ENCODE results near the gene NECAB3. TPM values are rescaled to one million over a fixed set of nuclear protein-coding genes. Genes with fewer than 3 reads are reported as not detected.

The NECAB3 gene
- total RNA-seq, 4 donors from 2014 or later = 12.6 to 25.9 (median 19.1) TPM

- Histone ChIP-seq H3K36me3 (peaks cover 0 to 28% (median 0%) of the 10 kb centered on the region in 3 donors), H3K27me3 (no peaks in the 10 kb centered on the region), H3K9me3 (no peaks in the 10 kb centered on the region), H3K4me1 (peaks cover 34 to 85% (median 34%) of the 10 kb centered on the region in 3 donors), H3K4me3 (peak overlapping the region in 3 of 4 donors; percentile 61 to 87 (median 74)), H3K27ac (peak overlapping the region; percentile 81 to 94 (median 88))
- DNase-seq = no peak
- WGBS, 2 donors = 73 to 86% methylated on average over 3 of the region's 4 CpGs
- intact Hi-C loops (cut with DNase I) = no loop called here
- TF ChIP-seq POLR2A (IDR thresholded peaks at IDR 0.05) = no peak
- TF ChIP-seq, protein P1, sequence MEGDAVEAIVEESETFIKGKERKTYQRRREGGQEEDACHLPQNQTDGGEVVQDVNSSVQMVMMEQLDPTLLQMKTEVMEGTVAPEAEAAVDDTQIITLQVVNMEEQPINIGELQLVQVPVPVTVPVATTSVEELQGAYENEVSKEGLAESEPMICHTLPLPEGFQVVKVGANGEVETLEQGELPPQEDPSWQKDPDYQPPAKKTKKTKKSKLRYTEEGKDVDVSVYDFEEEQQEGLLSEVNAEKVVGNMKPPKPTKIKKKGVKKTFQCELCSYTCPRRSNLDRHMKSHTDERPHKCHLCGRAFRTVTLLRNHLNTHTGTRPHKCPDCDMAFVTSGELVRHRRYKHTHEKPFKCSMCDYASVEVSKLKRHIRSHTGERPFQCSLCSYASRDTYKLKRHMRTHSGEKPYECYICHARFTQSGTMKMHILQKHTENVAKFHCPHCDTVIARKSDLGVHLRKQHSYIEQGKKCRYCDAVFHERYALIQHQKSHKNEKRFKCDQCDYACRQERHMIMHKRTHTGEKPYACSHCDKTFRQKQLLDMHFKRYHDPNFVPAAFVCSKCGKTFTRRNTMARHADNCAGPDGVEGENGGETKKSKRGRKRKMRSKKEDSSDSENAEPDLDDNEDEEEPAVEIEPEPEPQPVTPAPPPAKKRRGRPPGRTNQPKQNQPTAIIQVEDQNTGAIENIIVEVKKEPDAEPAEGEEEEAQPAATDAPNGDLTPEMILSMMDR (IDR thresholded peaks at IDR 0.05) = no peak
Observed at GRCh38 chr20:33673114-33673409, 1.2 kb downstream of the NECAB3 start.

- peaks cover 38 to 87% (median 39%) of the 10 kb centered on the region in 3 donors for H3K4me1 ChIP-seq
- no peak for TF ChIP-seq POLR2A (IDR thresholded peaks at IDR 0.05)
- TF ChIP-seq, protein P1 (IDR thresholded peaks at IDR 0.05) = no peak
- peaks cover 0 to 28% (median 0%) of the 10 kb centered on the region in 3 donors for H3K36me3 ChIP-seq
- peak overlapping the region in 3 of 4 donors; percentile 61 to 87 (median 74) for H3K4me3 ChIP-seq
- intact Hi-C loops (cut with DNase I) = no loop called here
- H3K9me3 ChIP-seq = no peaks in the 10 kb centered on the region
- no peaks in the 10 kb centered on the region for H3K27me3 ChIP-seq
- H3K27ac ChIP-seq = peak overlapping the region in 3 of 4 donors; percentile 81 to 94 (median 91)
- 57 to 60% methylated on average over 3 to 8 of the region's 17 CpGs for WGBS, 2 donors
- no peak for DNase-seq
Observed at GRCh38 chr20:33672426-33673113, 1.7 kb downstream of the NECAB3 start.

DNA sequence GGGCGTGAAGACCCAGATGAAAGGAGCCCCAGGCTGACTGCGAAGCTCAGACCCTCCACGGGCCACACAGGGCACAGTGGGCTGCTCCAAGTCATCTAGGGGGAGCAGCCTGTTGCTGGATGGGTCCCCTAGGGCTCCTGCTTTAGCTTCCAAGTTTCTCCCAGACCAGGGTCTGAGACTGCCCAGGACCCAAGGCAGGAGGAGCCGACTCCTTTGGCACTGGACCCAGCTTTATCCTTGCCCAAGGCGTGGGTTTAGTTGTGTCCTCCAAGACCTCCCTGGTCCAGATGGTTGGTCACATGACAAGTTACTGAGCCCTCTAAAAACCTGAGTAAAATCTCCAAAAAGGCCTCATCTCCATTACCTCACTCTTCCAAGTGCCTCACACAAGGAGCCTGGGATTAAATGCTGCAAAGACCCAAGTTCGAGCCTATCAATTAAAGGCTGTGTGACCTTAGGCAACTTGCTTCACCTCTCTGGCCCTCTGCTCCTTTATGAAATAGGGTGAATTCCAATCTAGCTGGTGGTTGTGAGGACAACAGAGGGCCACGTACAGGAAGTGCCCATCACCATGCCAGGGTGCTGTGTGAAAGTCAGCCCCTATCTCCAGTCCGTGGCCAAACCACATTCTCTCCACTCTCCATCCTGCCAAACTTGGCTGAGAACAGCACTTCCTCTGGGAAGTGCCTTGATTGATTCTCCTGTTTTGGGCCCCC is 2.5 kb downstream of the NECAB3 start:
- 81 to 84% methylated on average over 3 to 6 of the region's 8 CpGs for WGBS, 2 donors
- TF ChIP-seq, protein P1 (IDR thresholded peaks at IDR 0.05) = no peak
- TF ChIP-seq POLR2A (IDR thresholded peaks at IDR 0.05) = no peak
- intact Hi-C loops (cut with DNase I) = no loop called here
- Histone ChIP-seq H3K4me1 (peaks cover 40 to 87% (median 46%) of the 10 kb centered on the region in 3 donors), H3K27me3 (no peaks in the 10 kb centered on the region), H3K9me3 (no peaks in the 10 kb centered on the region), H3K4me3 (no peak overlapping the region), H3K27ac (no peak overlapping the region), H3K36me3 (peaks cover 0 to 28% (median 0%) of the 10 kb centered on the region in 3 donors)
- DNase-seq = no peak

- H3K4me3 ChIP-seq = no peak overlapping the region
- 80 to 86% methylated on average over 4 to 5 of the region's 6 CpGs for WGBS, 2 donors
- H3K9me3 ChIP-seq = no peaks in the 10 kb centered on the region
- intact Hi-C loops (cut with DNase I) = no loop called here
- no peak for TF ChIP-seq POLR2A (IDR thresholded peaks at IDR 0.05)
- TF ChIP-seq, protein P1 (IDR thresholded peaks at IDR 0.05) = no peak
- H3K27me3 ChIP-seq = no peaks in the 10 kb centered on the region
- H3K27ac ChIP-seq = peak overlapping the region in 2 of 4 donors; percentile 17 to 49
- peaks cover 0 to 28% (median 0%) of the 10 kb centered on the region in 3 donors for H3K36me3 ChIP-seq
- no peak for DNase-seq
- peaks cover 40 to 86% (median 53%) of the 10 kb centered on the region in 3 donors for H3K4me1 ChIP-seq
Observed at GRCh38 chr20:33670715-33671499, 3.3 kb downstream of the NECAB3 start.

All from esophagus squamous epithelium (tissue), 5 donors.